ENCODE data around the gene PGRMC2.

DNA sequence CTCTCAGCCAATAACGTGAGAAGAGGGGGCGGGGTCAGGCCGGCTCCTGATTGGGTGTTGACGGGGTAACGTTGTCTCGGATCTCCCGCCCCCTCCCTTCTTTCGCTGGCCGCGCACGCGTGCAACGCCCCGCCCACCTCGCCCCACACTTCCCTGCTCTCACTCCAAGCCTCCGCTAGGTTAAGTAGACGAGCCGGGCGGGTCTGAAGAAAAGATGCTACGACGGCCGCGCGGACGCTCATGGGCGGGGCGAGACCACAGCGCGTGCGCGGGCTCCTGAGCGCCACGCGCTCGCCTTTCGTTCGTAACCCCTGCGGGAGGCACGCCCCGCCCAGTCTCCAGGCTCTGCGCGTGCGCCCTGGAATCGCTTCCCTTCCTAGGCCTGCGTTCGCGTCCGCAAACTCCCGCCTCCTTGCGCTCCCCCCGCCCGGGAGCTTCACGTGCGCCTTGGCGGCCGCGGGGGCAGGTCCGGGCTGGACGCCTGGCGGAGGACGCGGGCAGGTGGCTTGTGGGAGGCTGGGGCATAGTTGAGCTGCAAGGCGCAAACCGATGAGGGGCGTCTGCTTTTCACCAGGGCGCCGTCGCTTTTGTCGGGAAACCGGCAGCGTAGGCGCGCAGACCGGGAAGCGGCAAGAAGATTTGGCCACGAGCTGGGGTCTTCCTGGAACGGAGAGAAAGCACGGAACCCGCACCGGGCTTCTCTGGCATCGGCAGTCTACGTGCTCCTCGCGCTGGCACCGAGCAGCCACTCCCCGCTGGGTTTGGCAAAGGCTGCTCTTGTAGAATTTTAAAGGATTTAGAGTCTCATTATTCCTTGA is 467 bp upstream of the PGRMC2 start:
- TF ChIP-seq ARNTL (CRISPR knock-in tag; IDR thresholded peaks at IDR 0.05; ENCODE audit: borderline replicate concordance, low read depth) (no peak), TOX (CRISPR knock-in tag; IDR thresholded peaks at IDR 0.05; ENCODE audit: borderline replicate concordance) (no peak), ZNF565 (CRISPR knock-in tag; conservative IDR thresholded peaks at IDR 0.05; ENCODE audit: low read depth) (no peak), TCF4 (CRISPR knock-in tag; IDR thresholded peaks at IDR 0.05; ENCODE audit: borderline replicate concordance) (no peak)
- TF ChIP-seq, protein P1, sequence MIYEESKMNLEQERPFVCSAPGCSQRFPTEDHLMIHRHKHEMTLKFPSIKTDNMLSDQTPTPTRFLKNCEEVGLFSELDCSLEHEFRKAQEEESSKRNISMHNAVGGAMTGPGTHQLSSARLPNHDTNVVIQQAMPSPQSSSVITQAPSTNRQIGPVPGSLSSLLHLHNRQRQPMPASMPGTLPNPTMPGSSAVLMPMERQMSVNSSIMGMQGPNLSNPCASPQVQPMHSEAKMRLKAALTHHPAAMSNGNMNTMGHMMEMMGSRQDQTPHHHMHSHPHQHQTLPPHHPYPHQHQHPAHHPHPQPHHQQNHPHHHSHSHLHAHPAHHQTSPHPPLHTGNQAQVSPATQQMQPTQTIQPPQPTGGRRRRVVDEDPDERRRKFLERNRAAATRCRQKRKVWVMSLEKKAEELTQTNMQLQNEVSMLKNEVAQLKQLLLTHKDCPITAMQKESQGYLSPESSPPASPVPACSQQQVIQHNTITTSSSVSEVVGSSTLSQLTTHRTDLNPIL (CRISPR knock-in tag; IDR thresholded peaks at IDR 0.05; ENCODE audit: low read depth): no peak
- TF ChIP-seq, protein P2, sequence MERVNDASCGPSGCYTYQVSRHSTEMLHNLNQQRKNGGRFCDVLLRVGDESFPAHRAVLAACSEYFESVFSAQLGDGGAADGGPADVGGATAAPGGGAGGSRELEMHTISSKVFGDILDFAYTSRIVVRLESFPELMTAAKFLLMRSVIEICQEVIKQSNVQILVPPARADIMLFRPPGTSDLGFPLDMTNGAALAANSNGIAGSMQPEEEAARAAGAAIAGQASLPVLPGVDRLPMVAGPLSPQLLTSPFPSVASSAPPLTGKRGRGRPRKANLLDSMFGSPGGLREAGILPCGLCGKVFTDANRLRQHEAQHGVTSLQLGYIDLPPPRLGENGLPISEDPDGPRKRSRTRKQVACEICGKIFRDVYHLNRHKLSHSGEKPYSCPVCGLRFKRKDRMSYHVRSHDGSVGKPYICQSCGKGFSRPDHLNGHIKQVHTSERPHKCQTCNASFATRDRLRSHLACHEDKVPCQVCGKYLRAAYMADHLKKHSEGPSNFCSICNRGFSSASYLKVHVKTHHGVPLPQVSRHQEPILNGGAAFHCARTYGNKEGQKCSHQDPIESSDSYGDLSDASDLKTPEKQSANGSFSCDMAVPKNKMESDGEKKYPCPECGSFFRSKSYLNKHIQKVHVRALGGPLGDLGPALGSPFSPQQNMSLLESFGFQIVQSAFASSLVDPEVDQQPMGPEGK (CRISPR knock-in tag; IDR thresholded peaks at IDR 0.05; ENCODE audit: borderline replicate concordance): peak; percentile 82; the same call in 1 of the 2 replicates
